Activated naive CD4-positive, alpha-beta T cell treated with anti-CD3 and anti-CD28 coated beads, Interleukin-2, amount 50 U/mL, for 24 hours (primary cell): ENCODE data around the gene ADI1.
A peak's percentile ranks its signal among the peaks of the same experiment; 100 is the strongest.

Experiments
- H3K27ac Mint-ChIP-seq: one replicate; pipeline ENCODE4 v1.8.0; 2021; ENCODE audit warnings: mild to moderate bottlenecking, mixed read lengths
- H3K27me3 Mint-ChIP-seq: one replicate; pipeline ENCODE4 v1.8.0; 2021; ENCODE audit warnings: mixed read lengths
- H3K36me3 Mint-ChIP-seq: one replicate; pipeline ENCODE4 v1.8.0; 2021; ENCODE audit warnings: mixed read lengths
- H3K4me1 Mint-ChIP-seq: one replicate; pipeline ENCODE4 v1.8.0; 2021; ENCODE audit warnings: mixed read lengths
- H3K4me3 Mint-ChIP-seq: one replicate; pipeline ENCODE4 v1.8.0; 2021; ENCODE audit warnings: mild to moderate bottlenecking, mixed read lengths
- H3K9me3 Mint-ChIP-seq: one replicate; pipeline ENCODE4 v1.8.0; 2021; ENCODE audit warnings: mixed read lengths

ADI1 gene

DNA sequence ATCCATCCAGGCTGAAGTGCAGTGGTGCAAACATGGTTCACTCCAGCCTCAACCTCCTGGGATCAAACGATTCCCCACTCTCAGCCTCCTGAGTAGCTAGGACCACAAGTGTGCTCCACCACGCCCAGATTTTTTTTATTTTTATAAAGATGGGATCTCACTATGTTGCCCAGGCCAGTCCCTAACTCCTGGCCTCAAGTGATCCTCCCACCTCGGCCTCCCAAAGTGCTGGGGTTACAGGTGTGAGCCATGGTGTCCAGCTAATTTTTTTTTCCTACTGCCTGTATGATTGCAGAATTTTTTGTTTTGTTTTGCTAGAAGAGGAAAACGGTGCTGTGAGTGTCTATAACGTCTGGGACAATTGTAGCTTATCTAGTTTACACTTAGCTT, 38.3 kb downstream of the ADI1 start:
- Mint-ChIP-seq H3K27me3 (no peaks in the 10 kb centered on the region), H3K9me3 (no peaks in the 10 kb centered on the region), H3K27ac (no peak overlapping the region), H3K4me1 (peaks cover 5% of the 10 kb centered on the region), H3K4me3 (no peak overlapping the region), H3K36me3 (no peaks in the 10 kb centered on the region)

DNA sequence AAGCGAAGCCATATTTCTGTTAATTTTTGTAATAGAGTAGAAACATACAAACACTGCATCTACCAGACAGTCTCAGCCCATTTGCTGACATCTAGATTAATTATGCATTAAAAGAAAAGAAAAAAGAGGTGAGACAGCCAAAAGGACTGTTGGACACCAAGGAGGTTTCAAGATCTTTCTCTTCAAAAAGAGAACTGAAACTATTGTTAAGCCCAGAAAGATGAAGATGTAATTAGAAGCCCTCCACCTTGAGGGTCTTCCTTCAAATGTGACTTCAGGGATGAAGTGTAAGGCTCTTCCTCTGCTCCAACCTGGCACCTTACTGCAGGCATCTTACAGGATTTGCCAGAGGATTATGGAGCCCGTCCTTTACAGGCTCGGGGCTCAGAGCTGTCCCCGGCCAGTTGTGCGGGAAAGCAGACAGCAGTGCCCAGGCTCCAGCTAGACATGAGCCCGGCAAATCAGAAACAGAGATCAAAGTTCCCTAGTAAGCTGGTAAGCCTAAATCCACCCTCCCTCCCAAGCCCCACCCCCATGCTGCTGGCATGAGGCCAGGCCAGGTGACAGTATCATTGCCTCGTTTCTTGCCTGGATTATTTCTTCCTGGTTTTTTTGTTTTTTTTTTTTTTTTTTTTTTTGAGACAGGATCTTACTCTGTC, 38.9 kb downstream of the ADI1 start:
- peaks cover 5% of the 10 kb centered on the region for H3K4me1 Mint-ChIP-seq
- H3K27me3 Mint-ChIP-seq, result no peaks in the 10 kb centered on the region
- peak overlapping the region; percentile 46 for H3K27ac Mint-ChIP-seq
- H3K9me3 Mint-ChIP-seq, result no peaks in the 10 kb centered on the region
- no peak overlapping the region for H3K4me3 Mint-ChIP-seq
- H3K36me3 Mint-ChIP-seq, result no peaks in the 10 kb centered on the region

- Mint-ChIP-seq H3K27ac (peak overlapping the region; percentile 81), H3K27me3 (no peaks in the 10 kb centered on the region), H3K9me3 (no peaks in the 10 kb centered on the region), H3K4me1 (peaks cover 5% of the 10 kb centered on the region), H3K36me3 (no peaks in the 10 kb centered on the region), H3K4me3 (no peak overlapping the region)
Observed at GRCh38 chr2:3479430-3480320, 39.7 kb downstream of the ADI1 start.

DNA sequence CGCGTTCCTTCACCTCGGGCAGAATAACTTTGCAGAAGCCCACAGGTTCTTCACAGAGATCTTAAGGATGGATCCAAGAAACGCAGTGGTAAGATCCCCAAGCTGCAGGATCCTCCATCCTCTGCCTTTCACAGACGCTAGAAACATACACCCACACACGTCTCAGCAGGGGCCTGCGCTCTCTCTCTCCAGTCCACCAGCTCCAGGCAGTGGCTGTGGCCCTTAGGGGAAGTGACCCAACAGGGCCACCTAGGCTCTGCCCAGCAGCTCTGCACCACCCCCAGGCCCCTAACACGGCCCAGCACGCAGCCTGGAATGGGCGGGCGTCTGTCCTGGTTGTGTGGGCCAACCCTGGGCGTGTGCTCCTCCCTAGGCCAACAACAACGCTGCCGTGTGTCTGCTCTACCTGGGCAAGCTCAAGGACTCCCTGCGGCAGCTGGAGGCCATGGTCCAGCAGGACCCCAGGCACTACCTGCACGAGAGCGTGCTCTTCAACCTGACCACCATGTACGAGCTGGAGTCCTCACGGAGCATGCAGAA, 40.4 kb downstream of the ADI1 start:
- Mint-ChIP-seq H3K36me3 (no peaks in the 10 kb centered on the region), H3K27me3 (no peaks in the 10 kb centered on the region), H3K4me3 (no peak overlapping the region), H3K9me3 (no peaks in the 10 kb centered on the region), H3K4me1 (peaks cover 5% of the 10 kb centered on the region), H3K27ac (no peak overlapping the region)

- Mint-ChIP-seq H3K27me3 (no peaks in the 10 kb centered on the region), H3K36me3 (peaks cover 4% of the 10 kb centered on the region), H3K4me3 (no peak overlapping the region), H3K27ac (no peak overlapping the region), H3K9me3 (no peaks in the 10 kb centered on the region), H3K4me1 (peaks cover 5% of the 10 kb centered on the region)
Observed at GRCh38 chr2:3476985-3477327, 42.4 kb downstream of the ADI1 start.

GRCh38 chr2:3476321-3476984, 42.9 kb downstream of the ADI1 start:
- Mint-ChIP-seq H3K9me3 (no peaks in the 10 kb centered on the region), H3K27ac (no peak overlapping the region), H3K27me3 (no peaks in the 10 kb centered on the region), H3K36me3 (peaks cover 4% of the 10 kb centered on the region), H3K4me1 (peaks cover 5% of the 10 kb centered on the region), H3K4me3 (no peak overlapping the region)

- H3K9me3 Mint-ChIP-seq, result no peaks in the 10 kb centered on the region
- H3K36me3 Mint-ChIP-seq, result peaks cover 4% of the 10 kb centered on the region
- H3K27ac Mint-ChIP-seq, result no peak overlapping the region
- no peaks in the 10 kb centered on the region for H3K27me3 Mint-ChIP-seq
- H3K4me1 Mint-ChIP-seq, result peaks cover 5% of the 10 kb centered on the region
- no peak overlapping the region for H3K4me3 Mint-ChIP-seq
Observed at GRCh38 chr2:3475771-3476170, 43.6 kb downstream of the ADI1 start.

GRCh38 chr2:3472966-3473365, 46.4 kb downstream of the ADI1 start:
- Mint-ChIP-seq H3K9me3 (no peaks in the 10 kb centered on the region), H3K4me3 (no peak overlapping the region), H3K36me3 (peaks cover 12% of the 10 kb centered on the region), H3K27me3 (no peaks in the 10 kb centered on the region), H3K27ac (no peak overlapping the region), H3K4me1 (no peaks in the 10 kb centered on the region)

DNA sequence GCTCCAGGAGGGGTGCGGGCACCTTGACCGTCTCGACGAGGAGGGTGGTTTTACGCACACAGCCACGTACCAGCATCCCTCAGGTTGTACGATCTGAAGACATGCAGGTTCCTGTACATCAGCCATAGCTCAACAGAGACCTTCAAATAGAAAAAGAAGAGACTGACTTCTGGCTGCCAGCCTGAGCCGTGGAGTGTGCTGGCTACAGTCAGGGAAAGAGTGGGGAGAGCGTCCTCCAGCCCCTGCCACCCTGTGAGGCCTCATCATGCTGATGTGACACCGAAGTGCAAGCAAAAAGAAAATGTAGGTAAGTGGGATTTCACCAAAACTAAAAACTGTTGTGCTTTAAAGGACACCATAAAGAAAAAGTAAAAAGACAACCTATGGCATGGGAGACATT, 47.0 kb downstream of the ADI1 start:
- Mint-ChIP-seq H3K27ac (no peak overlapping the region), H3K4me3 (no peak overlapping the region), H3K36me3 (peaks cover 13% of the 10 kb centered on the region)

GRCh38 chr2:3470856-3471737, 48.2 kb downstream of the ADI1 start:
- no peaks in the 10 kb centered on the region for H3K4me1 Mint-ChIP-seq
- peaks cover 13% of the 10 kb centered on the region for H3K36me3 Mint-ChIP-seq
- H3K27ac Mint-ChIP-seq, result no peak overlapping the region
- no peak overlapping the region for H3K4me3 Mint-ChIP-seq
- H3K9me3 Mint-ChIP-seq, result no peaks in the 10 kb centered on the region
- H3K27me3 Mint-ChIP-seq, result no peaks in the 10 kb centered on the region

More for the DNA sequence above, 47.0 kb downstream of the ADI1 start:
- no peaks in the 10 kb centered on the region for H3K27me3 Mint-ChIP-seq
- no peaks in the 10 kb centered on the region for H3K9me3 Mint-ChIP-seq
- H3K4me1 Mint-ChIP-seq, result no peaks in the 10 kb centered on the region

DNA sequence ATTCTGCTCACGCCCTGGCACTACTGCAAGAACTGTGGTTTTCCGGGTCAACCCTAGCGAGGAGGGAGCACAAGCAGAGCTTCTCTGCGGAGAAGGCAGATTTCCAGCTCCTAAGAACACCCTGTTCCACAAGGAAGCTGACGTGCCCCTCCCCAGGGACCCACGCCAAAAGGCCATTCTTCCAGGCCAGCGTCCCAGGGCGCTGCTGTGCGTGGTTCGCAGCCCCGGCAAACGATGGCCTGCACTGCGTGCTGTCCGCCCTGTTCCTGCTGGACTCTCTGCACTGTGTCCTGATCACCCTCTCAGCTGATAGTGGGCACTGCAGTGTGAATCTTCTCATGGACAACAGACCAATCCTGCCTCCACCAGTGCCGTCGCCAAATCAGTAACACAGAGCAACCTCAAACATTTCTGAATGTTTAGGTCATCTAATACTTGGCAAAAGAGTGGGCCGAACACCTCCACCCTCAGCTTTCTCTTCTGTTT, 49.1 kb downstream of the ADI1 start:
- Mint-ChIP-seq H3K27me3 (no peaks in the 10 kb centered on the region), H3K4me1 (no peaks in the 10 kb centered on the region), H3K9me3 (no peaks in the 10 kb centered on the region)

GRCh38 chr2:3469486-3469885, 49.8 kb downstream of the ADI1 start:
- no peaks in the 10 kb centered on the region for H3K9me3 Mint-ChIP-seq
- no peaks in the 10 kb centered on the region for H3K27me3 Mint-ChIP-seq
- no peaks in the 10 kb centered on the region for H3K4me1 Mint-ChIP-seq
- no peak overlapping the region for H3K4me3 Mint-ChIP-seq
- H3K27ac Mint-ChIP-seq, result no peak overlapping the region
- peaks cover 15% of the 10 kb centered on the region for H3K36me3 Mint-ChIP-seq

More for the DNA sequence above, 49.1 kb downstream of the ADI1 start:
- H3K4me3 Mint-ChIP-seq, result no peak overlapping the region
- H3K36me3 Mint-ChIP-seq, result peaks cover 13% of the 10 kb centered on the region
- H3K27ac Mint-ChIP-seq, result no peak overlapping the region

GRCh38 chr2:3468296-3468988, 50.9 kb downstream of the ADI1 start:
- Mint-ChIP-seq H3K9me3 (no peaks in the 10 kb centered on the region), H3K27me3 (no peaks in the 10 kb centered on the region), H3K36me3 (peaks cover 17% of the 10 kb centered on the region), H3K27ac (no peak overlapping the region), H3K4me1 (no peaks in the 10 kb centered on the region), H3K4me3 (no peak overlapping the region)

DNA sequence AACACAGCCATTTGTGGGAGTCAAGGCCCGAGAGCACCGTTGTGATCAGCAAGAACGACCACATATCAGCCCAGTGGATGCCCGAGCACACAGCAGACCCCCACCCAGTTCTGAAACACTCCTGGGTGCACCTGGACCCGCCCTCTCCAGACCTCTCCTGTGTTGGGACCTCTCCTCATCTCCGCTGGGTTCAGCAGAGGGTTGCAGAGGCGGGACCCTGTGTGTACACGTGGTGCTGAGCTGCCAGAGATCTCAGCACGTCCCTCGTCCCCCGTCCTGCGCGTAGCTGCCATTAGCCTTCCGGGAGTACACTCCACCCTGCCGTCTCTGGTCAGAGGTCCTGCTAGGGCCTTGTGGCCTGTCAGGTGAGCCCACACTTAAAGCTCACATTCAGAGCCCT, 51.7 kb downstream of the ADI1 start:
- peak overlapping the region; percentile 74 for H3K27ac Mint-ChIP-seq
- H3K27me3 Mint-ChIP-seq, result no peaks in the 10 kb centered on the region
- peaks cover 17% of the 10 kb centered on the region for H3K36me3 Mint-ChIP-seq
- no peaks in the 10 kb centered on the region for H3K4me1 Mint-ChIP-seq
- no peak overlapping the region for H3K4me3 Mint-ChIP-seq
- H3K9me3 Mint-ChIP-seq, result no peaks in the 10 kb centered on the region
